ENCODE results near the gene CDH15.

GRCh38 chr16:89160977-89161701 is 10.4 kb upstream of the CDH15 start:
- TF ChIP-seq CTCF (IDR thresholded peaks at IDR 0.05): no peak
- TF ChIP-seq POLR2A (IDR thresholded peaks at IDR 0.05): no peak

All from thyroid gland (tissue), 4 donors.